Measurements from ENCODE around the gene WIPF3.

- TF ChIP-seq SUZ12 (IDR thresholded peaks at IDR 0.05; ENCODE audit: extremely low read depth, insufficient read depth, insufficient read length) = no peak
- TF ChIP-seq YY1 (IDR thresholded peaks at IDR 0.05; ENCODE audit: insufficient read depth, insufficient read length) = no peak
These were observed 34.4 kb downstream of the WIPF3 start for GRCh38 chr7:29840701-29841100.
